Body of pancreas (tissue), 4 donors: ENCODE results near the gene EFNA2. TPM values are rescaled to one million over a fixed set of nuclear protein-coding genes. Genes with fewer than 3 reads are reported as not detected.

Source experiments
- ATAC-seq: fragments of 150-250 bp; one replicate; pipeline ENCODE4 v1.9.1; 2016
- DNase-seq, 4 donors: peaks; one replicate each; pipeline ENCODE4 v3.0.0-alpha.2; 2019
- H3K27ac ChIP-seq, 4 donors: fragments of 200-600 bp; sonication (generic); 1 replicate in 3 of 4; 2 replicates in 1 of 4; pipeline versions ENCODE4 v1.5.1 to v1.6.1; 2016 to 2019; ENCODE audit warnings: mild to moderate bottlenecking in 1 of 4, mixed read lengths in 1 of 4, moderate library complexity in 1 of 4
- H3K27me3 ChIP-seq, 2 donors: fragments of 200-600 bp; sonication (generic); one replicate each; pipeline ENCODE4 v1.6.0; 2016; ENCODE audit warnings: mild to moderate bottlenecking in 1 of 2
- H3K36me3 ChIP-seq, 2 donors: fragments of 200-600 bp; sonication (generic); replicated peaks in 1 of 2; 2 replicates each; pipeline ENCODE4 v1.5.1; 2016; ENCODE audit warnings: low read depth in 2 of 2; ENCODE audit not compliant: insufficient read depth in 1 of 2
- H3K4me1 ChIP-seq: fragments of 200-600 bp; sonication (generic); one replicate; pipeline ENCODE4 v1.6.0; 2016
- H3K4me3 ChIP-seq, 2 donors: fragments of 200-600 bp; sonication (generic); 1 replicate in 1 of 2; 2 replicates in 1 of 2; pipeline ENCODE4 v1.5.1; 2016 to 2019
- H3K9me3 ChIP-seq, 3 donors: fragments of 200-600 bp; sonication (generic); 1 replicate in 2 of 3; 2 replicates in 1 of 3; pipeline ENCODE4 v1.5.1; 2016
- CTCF ChIP-seq, 7 experiments: fragments of 450-650 bp in 4 of 7; fragments of 200-600 bp in 3 of 7; sonication (generic) in 3 of 7; IDR thresholded peaks; one replicate each; pipeline ENCODE4 v1.5.1; 2016 to 2019; ENCODE audit warnings: antibody characterized with exemption in 7 of 7
- POLR2A ChIP-seq, 3 donors: fragments of 450-650 bp; IDR thresholded peaks; one replicate each; pipeline ENCODE4 v1.6.1; 2016; ENCODE audit warnings: antibody characterized with exemption in 3 of 3, mild to moderate bottlenecking in 2 of 3
- WGBS, 2 donors: methylation state at CpG; one replicate each; pipeline ENCODE4 v1.1.5; 2017; 5-methylcytosine and 5-hydroxymethylcytosine counted together
- intact Hi-C: fragments of 100-400 bp; cut with DNase I; formaldehyde crosslinking; loops from one replicate; pipeline ENCODE4 v1.15.1; 2023
- total RNA-seq, 2 donors: library from RNA; depleted of rRNA; stranded (reverse); fragments of >200 nt; gene quantifications; one replicate each; pipeline ENCODE4 v1.1.0, GENCODE V29; 2016

The EFNA2 gene
- total RNA-seq, 2 donors from 2014 or later, result not detected

GRCh38 chr19:1286487-1287353 is 1.0 kb downstream of the EFNA2 start:
- WGBS, 2 donors, result 15 to 28% methylated on average over 8 to 38 of the region's 38 CpGs
- Histone ChIP-seq H3K36me3 (no peaks in the 10 kb centered on the region), H3K4me1 (peaks cover 28% of the 10 kb centered on the region), H3K9me3 (no peaks in the 10 kb centered on the region), H3K4me3 (no peak overlapping the region), H3K27me3 (peaks cover 0 to 35% of the 10 kb centered on the region in 2 donors), H3K27ac (no peak overlapping the region)
- ATAC-seq (no peak), DNase-seq (no peak)
- TF ChIP-seq CTCF (IDR thresholded peaks at IDR 0.05) (no peak), POLR2A (IDR thresholded peaks at IDR 0.05) (no peak)
- intact Hi-C loops, result loop anchor here (10.0 kb wide), 1 partner anchor 228 kb away; the partner anchor contains the start of gene ADAMTSL5

DNA sequence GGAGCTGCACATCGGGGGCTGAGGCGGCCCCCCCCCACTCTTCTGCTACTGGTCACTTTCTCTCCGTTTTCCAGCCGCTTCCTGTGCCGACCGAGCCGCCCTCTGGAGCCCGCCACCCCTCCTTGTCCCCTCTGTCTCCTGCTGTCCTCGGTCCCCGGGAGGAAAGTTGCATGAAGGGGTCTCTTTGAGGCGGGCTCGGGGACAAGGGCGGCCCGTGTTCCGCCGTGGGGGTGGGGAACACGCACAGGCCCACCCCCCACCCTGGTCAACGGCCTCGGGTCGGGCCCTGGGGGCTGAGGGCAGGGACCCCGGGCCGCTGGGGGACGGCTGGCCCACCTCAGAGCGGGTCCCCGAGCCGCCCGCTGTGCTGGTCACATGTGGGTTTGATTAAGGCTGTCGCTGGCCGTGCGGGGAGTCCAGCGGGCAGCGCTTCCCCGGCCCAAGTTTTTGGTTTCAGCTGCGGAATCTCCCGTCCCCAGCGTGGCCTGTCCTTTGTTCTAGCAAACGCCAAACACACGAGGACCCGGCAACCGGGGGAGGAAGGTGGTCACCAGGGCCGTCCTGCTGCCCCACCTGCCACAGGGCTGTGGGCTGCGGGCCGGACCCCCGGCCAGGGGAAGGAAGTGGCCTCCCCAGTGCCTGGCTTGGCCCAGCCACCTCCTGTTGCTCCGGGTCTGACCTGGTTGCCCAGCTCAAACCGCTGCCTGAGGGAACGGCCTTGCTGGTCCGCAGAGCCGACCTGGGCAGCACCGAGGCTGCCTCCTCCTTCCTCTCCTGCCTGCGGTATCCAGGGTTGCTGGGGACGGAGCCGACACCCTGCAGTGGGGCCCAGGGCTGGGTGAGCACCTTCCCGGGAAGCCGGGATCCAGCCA is 1.9 kb downstream of the EFNA2 start:
- no peak for TF ChIP-seq CTCF (IDR thresholded peaks at IDR 0.05)
- TF ChIP-seq POLR2A (IDR thresholded peaks at IDR 0.05), result no peak
- Histone ChIP-seq H3K27me3 (peaks cover 0 to 43% of the 10 kb centered on the region in 2 donors), H3K9me3 (no peaks in the 10 kb centered on the region), H3K4me1 (peaks cover 28% of the 10 kb centered on the region), H3K27ac (no peak overlapping the region), H3K36me3 (no peaks in the 10 kb centered on the region), H3K4me3 (no peak overlapping the region)
- DNase-seq (no peak), ATAC-seq (no peak)
- 23 to 29% methylated on average over 4 to 54 of the region's 55 CpGs for WGBS, 2 donors
- intact Hi-C loops, result loop anchor here (10.0 kb wide), 1 partner anchor 227 kb away; the partner anchor contains the start of gene ADAMTSL5

DNA sequence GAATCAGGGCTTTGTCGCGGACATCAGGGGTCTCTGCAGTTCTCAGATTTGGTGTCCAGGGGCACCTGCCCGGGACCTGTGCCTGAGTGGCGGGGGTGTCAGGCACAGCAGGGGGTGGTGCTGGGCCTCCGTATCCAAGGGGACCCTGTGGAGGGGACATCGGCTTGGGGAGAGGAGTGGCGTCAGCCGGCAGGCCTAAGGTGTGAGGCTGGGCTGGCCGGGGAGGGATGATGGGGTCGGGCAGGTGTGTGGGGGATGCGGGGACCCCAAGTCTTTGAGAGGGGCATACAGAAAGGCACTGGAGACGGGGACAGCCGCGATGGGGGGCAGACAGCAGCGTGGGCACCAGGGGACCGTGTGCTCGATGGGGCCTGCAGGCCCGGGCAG is 2.5 kb downstream of the EFNA2 start:
- Histone ChIP-seq H3K9me3 (no peaks in the 10 kb centered on the region), H3K27me3 (peaks cover 0 to 50% of the 10 kb centered on the region in 2 donors), H3K4me1 (peaks cover 28% of the 10 kb centered on the region), H3K36me3 (no peaks in the 10 kb centered on the region), H3K4me3 (no peak overlapping the region), H3K27ac (no peak overlapping the region)
- WGBS, 2 donors, result 82 to 85% methylated on average over 6 to 18 of the region's 18 CpGs
- ATAC-seq, result no peak
- intact Hi-C loops, result loop anchor here (10.0 kb wide), 1 partner anchor 227 kb away; the partner anchor contains the start of gene ADAMTSL5
- DNase-seq, result no peak
- TF ChIP-seq CTCF (IDR thresholded peaks at IDR 0.05) (no peak), POLR2A (IDR thresholded peaks at IDR 0.05) (no peak)

DNA sequence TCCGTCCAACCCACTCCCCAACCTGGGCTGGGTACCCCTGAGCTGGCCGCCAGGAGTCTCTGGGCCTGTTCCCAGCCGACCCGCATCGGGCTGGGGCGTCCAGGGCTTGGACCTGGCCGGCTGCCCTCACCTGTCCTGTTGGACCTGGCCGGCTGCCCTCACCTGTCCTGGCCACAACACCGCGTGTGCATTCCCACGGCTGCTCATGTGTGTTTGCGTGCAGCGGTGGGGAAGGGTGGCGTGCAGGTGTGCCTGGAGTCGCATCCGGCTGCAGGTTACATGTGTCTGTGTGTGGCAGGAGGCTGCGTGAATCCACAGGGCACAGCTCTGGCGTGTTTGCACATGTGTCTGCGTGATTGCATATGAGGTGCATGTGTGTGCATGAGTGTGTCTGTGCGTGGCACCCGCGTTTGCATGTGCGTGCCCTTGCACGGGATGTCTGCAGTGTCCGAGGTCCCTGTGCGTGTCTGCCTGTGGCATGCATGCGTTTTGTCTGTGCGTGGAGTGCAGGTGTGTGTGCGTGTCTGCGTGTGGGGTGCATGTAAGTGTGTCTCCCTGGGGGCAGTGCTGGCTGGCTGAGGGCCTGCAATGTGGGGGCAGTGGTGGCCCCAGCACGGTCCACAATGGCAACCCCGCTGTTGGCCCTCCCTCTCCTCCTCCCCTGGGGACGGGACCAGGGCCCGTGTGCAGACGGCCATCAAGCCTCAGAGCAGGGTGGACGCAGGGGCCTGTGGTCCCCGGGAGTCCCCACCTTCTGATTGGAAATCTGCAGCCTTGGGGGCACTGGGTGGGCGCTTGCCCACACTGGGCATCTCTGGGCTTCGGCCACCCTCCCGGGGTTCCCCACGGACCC is 3.4 kb downstream of the EFNA2 start:
- DNase-seq, result peak in 2 of 4 donors; percentile 76
- intact Hi-C loops, result loop anchor here (10.0 kb wide), 1 partner anchor 226 kb away; the partner anchor contains the start of gene ADAMTSL5

More for the DNA sequence above, 3.4 kb downstream of the EFNA2 start:
- peak; percentile 24 for ATAC-seq
- H3K9me3 ChIP-seq, result no peaks in the 10 kb centered on the region
- H3K4me1 ChIP-seq, result peaks cover 28% of the 10 kb centered on the region
- no peak overlapping the region for H3K27ac ChIP-seq
- 51% methylated on average over 17 to 40 of the region's 41 CpGs for WGBS, 2 donors
- no peaks in the 10 kb centered on the region for H3K36me3 ChIP-seq
- TF ChIP-seq CTCF (IDR thresholded peaks at IDR 0.05) (no peak), POLR2A (IDR thresholded peaks at IDR 0.05) (no peak)
- peaks cover 0 to 56% of the 10 kb centered on the region in 2 donors for H3K27me3 ChIP-seq
- H3K4me3 ChIP-seq, result no peak overlapping the region
